H1 (cell line): ENCODE data around the gene GPR162. TPM values are rescaled to one million over a fixed set of nuclear protein-coding genes. Genes with fewer than 3 reads are reported as not detected.

ENCODE experiments used
- CTCF ChIA-PET: fragments of 300-600 bp; sonication (Branson Sonifier 250); formaldehyde crosslinking; loops from one replicate; lab custom pipeline; 2021; ENCODE audit not compliant: partially characterized antibody; lab: Charles Lee
- POLR2A ChIA-PET: fragments of 300-600 bp; sonication (Branson Sonifier 250); formaldehyde crosslinking; loops from one replicate; lab custom pipeline; 2021; ENCODE audit warnings: inconsistent platforms; ENCODE audit not compliant: partially characterized antibody; lab: Charles Lee
- DNase-seq, 2 experiments: peaks; one replicate each; pipeline versions ENCODE4 v3.0.0 to v3.0.0-alpha.2; 2010 to 2022; ENCODE audit warnings: low spot score in 2 of 2, low read depth in 1 of 2, mixed read lengths in 1 of 2
- FAIRE-seq: peaks from 2 replicates; lab custom pipeline; 2011; peaks lifted over from hg19 to GRCh38; lab: Jason Lieb, UNC
- H2AFZ ChIP-seq: 2 replicates; pipeline ENCODE4 v1.8.1; 2012; ENCODE audit warnings: low read length, inconsistent platforms
- H2AK5ac ChIP-seq: 2 replicates; pipeline ENCODE4 v1.6.1; 2013; ENCODE audit warnings: low read depth, low read length
- H2BK120ac ChIP-seq: replicated peaks from 2 replicates; pipeline ENCODE3; 2013; ENCODE audit warnings: low read depth, low read length, inconsistent platforms
- H2BK12ac ChIP-seq: 2 replicates; pipeline ENCODE4 v1.6.1; 2013; ENCODE audit warnings: low read depth, low read length
- H2BK15ac ChIP-seq: 2 replicates; pipeline ENCODE4 v1.6.1; 2013; ENCODE audit warnings: low read length
- H2BK20ac ChIP-seq: 2 replicates; pipeline ENCODE4 v1.6.1; 2013; ENCODE audit warnings: low read length
- H2BK5ac ChIP-seq: 2 replicates; pipeline ENCODE4 v1.6.1; 2013; ENCODE audit warnings: low read depth, low read length
- H3K14ac ChIP-seq: 2 replicates; pipeline ENCODE4 v1.6.1; 2013; ENCODE audit warnings: inconsistent platforms; ENCODE audit not compliant: insufficient read length
- H3K18ac ChIP-seq: 2 replicates; pipeline ENCODE4 v1.6.1; 2013; ENCODE audit warnings: low read length; ENCODE audit errors: extremely low read depth
- H3K23ac ChIP-seq: 2 replicates; pipeline ENCODE4 v1.6.1; 2013; ENCODE audit warnings: inconsistent platforms; ENCODE audit not compliant: insufficient read length
- H3K23me2 ChIP-seq: 2 replicates; pipeline ENCODE4 v1.6.1; 2013; ENCODE audit warnings: low read depth, low read length
- H3K27ac ChIP-seq: 2 replicates; pipeline ENCODE4 v1.6.1; 2011; ENCODE audit warnings: low read depth, low read length, inconsistent platforms
- H3K27me3 ChIP-seq, 4 experiments: replicated peaks in 1 of 4; 1 replicate in 1 of 4; 2 replicates in 3 of 4; pipeline versions ENCODE4 v1.6.1 to v1.8.1; 2011 to 2013; ENCODE audit warnings: low read length in 3 of 4, mild to moderate bottlenecking in 3 of 4, inconsistent platforms in 2 of 4, mixed read lengths in 2 of 4, moderate library complexity in 1 of 4; ENCODE audit not compliant: control insufficient read depth in 3 of 4, insufficient read depth in 3 of 4; ENCODE audit errors: extremely low read depth in 1 of 4
- H3K36me3 ChIP-seq, 4 experiments: 2 replicates each; pipeline versions ENCODE4 v1.6.1 to v1.8.1; 2011 to 2013; ENCODE audit warnings: mild to moderate bottlenecking in 4 of 4, low read length in 3 of 4, moderate library complexity in 2 of 4, control low read depth in 1 of 4, inconsistent platforms in 1 of 4; ENCODE audit not compliant: insufficient read depth in 4 of 4, control insufficient read depth in 2 of 4
- H3K4ac ChIP-seq: replicated peaks from 2 replicates; pipeline ENCODE3; 2013; ENCODE audit warnings: low read length, low read depth, mixed read lengths, inconsistent platforms; ENCODE audit not compliant: insufficient read length
- H3K4me1 ChIP-seq, 4 experiments: replicated peaks in 1 of 4; 1 replicate in 1 of 4; 2 replicates in 3 of 4; pipeline versions ENCODE4 v1.6.1 to v1.8.1; 2011 to 2013; ENCODE audit warnings: low read length in 3 of 4, inconsistent platforms in 2 of 4, mixed read lengths in 1 of 4; ENCODE audit not compliant: insufficient read depth in 4 of 4, control insufficient read depth in 3 of 4
- H3K4me2 ChIP-seq, 2 experiments: 2 replicates each; pipeline versions ENCODE4 v1.6.1 to v1.8.1; 2011 to 2013; ENCODE audit warnings: low read depth in 2 of 2, low read length in 2 of 2, control low read depth in 1 of 2, inconsistent platforms in 1 of 2, mild to moderate bottlenecking in 1 of 2; ENCODE audit not compliant: insufficient read depth in 1 of 2
- H3K4me3 ChIP-seq, 4 experiments: fragments of 200-600, 300-600 bp in 1 of 4; sonication (generic), shearing (Covaris generic), sonication (Bioruptor Twin) in 1 of 4; 2 replicates each; pipeline versions ENCODE4 v1.5.1 to v1.8.1; 2011 to 2016; ENCODE audit warnings: low read length in 4 of 4, low read depth in 3 of 4, control low read depth in 2 of 4, inconsistent platforms in 2 of 4, mild to moderate bottlenecking in 2 of 4, mixed read lengths in 1 of 4, moderate library complexity in 1 of 4; ENCODE audit not compliant: insufficient read depth in 2 of 4; ENCODE audit errors: extremely low read depth in 1 of 4
- H3K56ac ChIP-seq: replicated peaks from 2 replicates; pipeline ENCODE3; 2013; ENCODE audit warnings: low read depth, mild to moderate bottlenecking, mixed read lengths, low read length, inconsistent platforms; ENCODE audit not compliant: insufficient read length
- H3K79me1 ChIP-seq: 2 replicates; pipeline ENCODE4 v1.6.1; 2013; ENCODE audit warnings: low read depth, low read length, control low read depth
- H3K79me2 ChIP-seq, 2 experiments: 2 replicates each; pipeline versions ENCODE4 v1.6.1 to v1.8.1; 2012 to 2013; ENCODE audit warnings: low read length in 2 of 2, mild to moderate bottlenecking in 2 of 2, inconsistent platforms in 1 of 2; ENCODE audit not compliant: insufficient read depth in 2 of 2, control insufficient read depth in 1 of 2
- H3K9ac ChIP-seq, 4 experiments: replicated peaks in 1 of 4; 1 replicate in 1 of 4; 2 replicates in 3 of 4; pipeline versions ENCODE4 v1.6.1 to v1.8.1; 2011 to 2013; ENCODE audit warnings: low read depth in 3 of 4, low read length in 3 of 4, control low read depth in 2 of 4, mild to moderate bottlenecking in 2 of 4, moderate library complexity in 2 of 4, inconsistent platforms in 1 of 4; ENCODE audit errors: extremely low read depth in 1 of 4
- H3K9me3 ChIP-seq, 2 experiments: 2 replicates each; pipeline versions ENCODE4 v1.6.1 to v1.8.1; 2012 to 2013; ENCODE audit warnings: mild to moderate bottlenecking in 2 of 2, moderate library complexity in 2 of 2, control low read depth in 1 of 2, inconsistent platforms in 1 of 2, low read depth in 1 of 2, low read length in 1 of 2, mixed read lengths in 1 of 2; ENCODE audit not compliant: insufficient read depth in 2 of 2
- H4K20me1 ChIP-seq, 2 experiments: replicated peaks in 1 of 2; 2 replicates each; pipeline versions ENCODE3 to v1.8.1; 2011 to 2013; ENCODE audit warnings: inconsistent platforms in 2 of 2, low read length in 2 of 2, mild to moderate bottlenecking in 1 of 2; ENCODE audit not compliant: insufficient read depth in 2 of 2, control insufficient read depth in 1 of 2
- H4K5ac ChIP-seq: 2 replicates; pipeline ENCODE4 v1.6.1; 2013; ENCODE audit warnings: low read length, low read depth, mixed read lengths, inconsistent platforms; ENCODE audit not compliant: insufficient read length
- H4K8ac ChIP-seq: 2 replicates; pipeline ENCODE4 v1.8.0; 2013; ENCODE audit warnings: mild to moderate bottlenecking, moderate library complexity, low read length, inconsistent platforms; ENCODE audit not compliant: insufficient read depth; ENCODE audit errors: extremely low read depth
- H4K91ac ChIP-seq: replicated peaks from 2 replicates; pipeline ENCODE3; 2013; ENCODE audit warnings: low read length, mixed read lengths, inconsistent platforms; ENCODE audit not compliant: insufficient read length
- ASH2L ChIP-seq: fragments of 200-600, 300-600 bp; sonication (generic); IDR thresholded peaks from one replicate; pipeline ENCODE4 v1.7.1; 2017; ENCODE audit warnings: low read length
- BACH1 ChIP-seq: IDR thresholded peaks from 2 replicates; pipeline ENCODE4 v1.6.1; 2012; ENCODE audit warnings: low read length, improper control_type of control experiment
- CEBPB ChIP-seq: IDR thresholded peaks from 2 replicates; pipeline ENCODE4 v1.6.1; 2012; ENCODE audit warnings: low read depth, low read length
- FOSL1 ChIP-seq: IDR thresholded peaks from 2 replicates; pipeline ENCODE4 v1.6.1; 2011; ENCODE audit warnings: mild to moderate bottlenecking, low read depth, low read length, moderate library complexity; ENCODE audit not compliant: insufficient read depth
- MAFK ChIP-seq: IDR thresholded peaks from 2 replicates; pipeline ENCODE4 v1.6.1; 2012; ENCODE audit warnings: low read depth, mild to moderate bottlenecking, improper control_type of control experiment, low read length
- TEAD4 ChIP-seq: IDR thresholded peaks from 2 replicates; pipeline ENCODE4 v1.6.1; 2012; ENCODE audit warnings: low read depth, low read length, inconsistent platforms, mixed read lengths
- WGBS, 2 experiments: shearing (Covaris generic) in 1 of 2; methylation state at CpG; one replicate each; pipeline versions ENCODE4 v1.1.6 to v1.1.7; 2013 to 2015; ENCODE audit warnings: low lambda C conversion rate in 2 of 2, mixed read lengths in 2 of 2, inconsistent platforms in 1 of 2, low coverage in 1 of 2, missing lambda C conversion rate in 1 of 2; ENCODE audit not compliant: insufficient replicate concordance in 2 of 2, insufficient coverage in 1 of 2, insufficient read length in 1 of 2; ENCODE audit errors: extremely low coverage in 1 of 2, missing lambda C conversion rate in 1 of 2; 5-methylcytosine and 5-hydroxymethylcytosine counted together
- polyA plus RNA-seq, 7 experiments: library from polyadenylated mRNA; depleted of rRNA in 3 of 7; stranded (reverse) in 5 of 7; unstranded in 2 of 7; fragments of >200 nt in 5 of 7; fragments of 200-250 nt in 2 of 7; gene quantifications; 1 replicate in 5 of 7; 2 replicates in 1 of 7; 4 replicates in 1 of 7; pipeline versions ENCODE4 v1.2.1 to v1.2.3, GENCODE V29; 2011 to 2013; ENCODE audit warnings: missing spikeins in 2 of 7, mixed read lengths in 2 of 7
- total RNA-seq: library from RNA; stranded (reverse); fragmentation: NEBNext Ultra II Directional; extraction: Animal tissue kit (Norgen Biotek cat#: 25700); gene quantifications from 2 replicates; pipeline ENCODE4 v1.2.1, GENCODE V29; 2021
- TF ChIP-seq, protein P1 (sequence below), 3 experiments: IDR thresholded peaks; 1 replicate in 2 of 3; 2 replicates in 1 of 3; pipeline versions ENCODE4 v1.5.1 to v1.6.1; 2011; ENCODE audit warnings: low read length in 3 of 3, mild to moderate bottlenecking in 3 of 3, inconsistent platforms in 2 of 3, low read depth in 1 of 3, moderate library complexity in 1 of 3; ENCODE audit not compliant: insufficient read depth in 1 of 3; ENCODE audit errors: control extremely low read depth in 1 of 3
- TF ChIP-seq, protein P2 (sequence below): IDR thresholded peaks from 2 replicates; pipeline ENCODE4 v1.6.1; 2011; ENCODE audit warnings: low read length, improper control_type of control experiment

Gene GPR162
- total and polyA plus RNA-seq, 2 of the 8 experiments (the other 6 are each of a cell fraction or from before 2014, with no cell fraction given) = 7.3 to 8.8 TPM

DNA sequence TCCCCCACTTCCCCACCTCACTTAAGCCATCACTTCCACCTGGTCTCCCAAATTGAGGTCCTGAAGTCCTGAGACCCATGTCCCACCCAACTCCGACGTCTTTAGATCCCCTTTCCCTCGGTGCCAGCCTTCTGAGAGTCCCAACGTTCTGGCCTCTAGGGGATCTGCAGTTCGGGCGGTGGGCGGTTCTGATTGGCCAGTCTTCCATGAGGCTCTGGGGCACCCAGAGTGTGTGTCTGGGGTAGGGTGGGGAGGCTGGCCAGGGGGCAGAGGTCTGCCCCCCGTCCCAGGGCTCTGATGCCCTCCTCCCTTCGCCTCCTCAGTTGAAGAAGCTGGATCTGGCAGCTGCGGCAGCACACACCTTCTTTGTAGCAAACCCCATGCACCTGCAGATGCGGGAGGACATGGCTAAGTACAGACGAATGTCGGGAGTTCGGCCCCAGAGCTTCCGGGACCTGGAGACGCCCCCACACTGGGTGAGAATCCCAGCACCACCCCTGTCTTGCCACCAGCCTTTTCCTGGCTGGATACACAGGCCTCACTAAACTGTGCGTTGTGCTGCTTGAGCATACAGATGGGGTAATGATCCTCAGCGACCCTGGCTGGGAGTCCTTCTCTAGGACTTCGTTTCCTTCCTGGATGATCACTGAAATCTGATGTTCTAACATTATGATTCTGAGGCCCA, 8.1 kb downstream of the GPR162 start:
- peaks cover 16% of the 10 kb centered on the region for H3K23me2 ChIP-seq
- no peak overlapping the region for H2BK12ac ChIP-seq
- no peak overlapping the region for H2BK20ac ChIP-seq
- peak overlapping the region; percentile 85 for H4K91ac ChIP-seq
- DNase-seq (peak in 1 of 2 experiments; percentile 73), FAIRE-seq (no peak)
- peaks cover 4% of the 10 kb centered on the region for H3K79me1 ChIP-seq
- H2AK5ac ChIP-seq = no peak overlapping the region
- H4K8ac ChIP-seq = no peak overlapping the region
- no peak overlapping the region for H2AFZ ChIP-seq
- H3K4me2 ChIP-seq = peak overlapping the region; percentile 77 to 99
- H3K9ac ChIP-seq = peak overlapping the region; percentile 24 to 84 (median 68); a peak in 6 of 7 replicates
- H3K79me2 ChIP-seq = peaks cover 0 to 9% of the 10 kb centered on the region in 2 experiments; a peak in 1 of 4 replicates
- no peaks in the 10 kb centered on the region for H3K9me3 ChIP-seq
- H3K36me3 ChIP-seq = peaks cover 16 to 33% (median 30%) of the 10 kb centered on the region in 4 experiments; a peak in 7 of 8 replicates
- H2BK5ac ChIP-seq = 0 out of 2 replicates have a peak overlapping the region, but pooled peaks have one; percentile 79
- H3K18ac ChIP-seq = peak overlapping the region; percentile 93
- POLR2A ChIA-PET = interaction anchor here (0.6 to 27.1 kb wide), 20 partner anchors 11 to 227 kb away, joined by 3 to 388 read pairs (median 4); partner anchors contain the start of genes CDCA3, GNB3, LAG3 and MLF2
- peaks cover 0 to 4% (median 3%) of the 10 kb centered on the region in 4 experiments; a peak in 5 of 7 replicates for H3K27me3 ChIP-seq
- no peak overlapping the region for H3K56ac ChIP-seq
- H4K20me1 ChIP-seq = peaks cover 0 to 4% of the 10 kb centered on the region in 2 experiments
- peak overlapping the region; percentile 88 to 94 (median 90) for H3K4me3 ChIP-seq
- CTCF ChIA-PET = interaction anchor here (0.6 to 23.7 kb wide), 11 partner anchors 10 to 226 kb away, joined by 3 to 532 read pairs (median 3); partner anchors contain the start of genes CD4, CDCA3, GNB3 and LAG3
- no peak overlapping the region for H2BK120ac ChIP-seq
- WGBS, 2 experiments = 34% methylated on average over 19 of the region's 19 CpGs; no CpG with 5 or more reads in 1 of the 2 experiments
- H3K4ac ChIP-seq = no peak overlapping the region
- H2BK15ac ChIP-seq = no peak overlapping the region
- peak overlapping the region; percentile 86 for H4K5ac ChIP-seq
- no peak overlapping the region for H3K14ac ChIP-seq
- no peak overlapping the region for H3K23ac ChIP-seq
- H3K4me1 ChIP-seq = peaks cover 4 to 24% (median 17%) of the 10 kb centered on the region in 4 experiments
- peak overlapping the region; percentile 32; the same call in 1 of the 2 replicates for H3K27ac ChIP-seq
- TF ChIP-seq, protein P1, sequence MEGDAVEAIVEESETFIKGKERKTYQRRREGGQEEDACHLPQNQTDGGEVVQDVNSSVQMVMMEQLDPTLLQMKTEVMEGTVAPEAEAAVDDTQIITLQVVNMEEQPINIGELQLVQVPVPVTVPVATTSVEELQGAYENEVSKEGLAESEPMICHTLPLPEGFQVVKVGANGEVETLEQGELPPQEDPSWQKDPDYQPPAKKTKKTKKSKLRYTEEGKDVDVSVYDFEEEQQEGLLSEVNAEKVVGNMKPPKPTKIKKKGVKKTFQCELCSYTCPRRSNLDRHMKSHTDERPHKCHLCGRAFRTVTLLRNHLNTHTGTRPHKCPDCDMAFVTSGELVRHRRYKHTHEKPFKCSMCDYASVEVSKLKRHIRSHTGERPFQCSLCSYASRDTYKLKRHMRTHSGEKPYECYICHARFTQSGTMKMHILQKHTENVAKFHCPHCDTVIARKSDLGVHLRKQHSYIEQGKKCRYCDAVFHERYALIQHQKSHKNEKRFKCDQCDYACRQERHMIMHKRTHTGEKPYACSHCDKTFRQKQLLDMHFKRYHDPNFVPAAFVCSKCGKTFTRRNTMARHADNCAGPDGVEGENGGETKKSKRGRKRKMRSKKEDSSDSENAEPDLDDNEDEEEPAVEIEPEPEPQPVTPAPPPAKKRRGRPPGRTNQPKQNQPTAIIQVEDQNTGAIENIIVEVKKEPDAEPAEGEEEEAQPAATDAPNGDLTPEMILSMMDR (IDR thresholded peaks at IDR 0.05; ENCODE audit: control extremely low read depth in 1 of 3, insufficient read depth in 1 of 3, low read depth in 1 of 3, low read length in 3 of 3) = peak in 1 of 3 experiments; percentile 21; a peak in 1 of 4 replicates
- TF ChIP-seq, protein P2, sequence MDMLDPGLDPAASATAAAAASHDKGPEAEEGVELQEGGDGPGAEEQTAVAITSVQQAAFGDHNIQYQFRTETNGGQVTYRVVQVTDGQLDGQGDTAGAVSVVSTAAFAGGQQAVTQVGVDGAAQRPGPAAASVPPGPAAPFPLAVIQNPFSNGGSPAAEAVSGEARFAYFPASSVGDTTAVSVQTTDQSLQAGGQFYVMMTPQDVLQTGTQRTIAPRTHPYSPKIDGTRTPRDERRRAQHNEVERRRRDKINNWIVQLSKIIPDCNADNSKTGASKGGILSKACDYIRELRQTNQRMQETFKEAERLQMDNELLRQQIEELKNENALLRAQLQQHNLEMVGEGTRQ = no peak
- no peak for TF ChIP-seq TEAD4
- TF ChIP-seq ASH2L = no peak
- no peak for TF ChIP-seq BACH1
- TF ChIP-seq MAFK = no peak
- TF ChIP-seq CEBPB = no peak
- TF ChIP-seq FOSL1 = no peak
